HG02943 (cell line): ENCODE data around the gene ARHGAP4.
A peak's percentile ranks its signal among the peaks of the same experiment; 100 is the strongest.

Experiments used
- ATAC-seq: cut with Tn5 transposase; IDR thresholded peaks from one replicate; pipeline ENCODE4 v1.9.1; 2021; ENCODE audit warnings: mild to moderate bottlenecking, low read depth, moderate library complexity; ENCODE audit not compliant: unreplicated experiment

Gene ARHGAP4

DNA sequence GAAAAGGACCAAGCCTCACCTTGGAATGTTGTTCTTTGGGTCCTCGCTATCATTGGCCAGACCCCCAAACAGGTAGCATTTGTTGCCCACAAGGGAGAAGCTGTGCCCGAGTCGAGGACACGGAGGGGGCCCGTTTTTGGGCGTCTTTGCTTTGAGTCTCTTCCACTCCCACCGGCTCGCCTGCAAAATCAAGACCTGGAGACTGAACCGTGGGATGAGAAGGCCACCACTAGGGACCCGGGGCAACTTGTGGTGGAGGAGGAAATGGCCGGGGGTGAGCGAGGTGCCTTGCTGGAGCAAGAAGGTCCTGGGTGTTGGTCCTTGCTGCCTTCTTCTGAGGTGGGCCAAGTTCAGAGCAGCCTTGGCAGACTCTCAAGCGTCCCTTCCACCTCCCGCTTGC lies 38.0 kb upstream of the ARHGAP4 start:
- no peak for ATAC-seq

GRCh38 chrX:153963546-153963945 lies 37.5 kb upstream of the ARHGAP4 start:
- no peak for ATAC-seq

- no peak for ATAC-seq
Measured at GRCh38 chrX:153961292-153961691, 35.2 kb upstream of the ARHGAP4 start.

DNA sequence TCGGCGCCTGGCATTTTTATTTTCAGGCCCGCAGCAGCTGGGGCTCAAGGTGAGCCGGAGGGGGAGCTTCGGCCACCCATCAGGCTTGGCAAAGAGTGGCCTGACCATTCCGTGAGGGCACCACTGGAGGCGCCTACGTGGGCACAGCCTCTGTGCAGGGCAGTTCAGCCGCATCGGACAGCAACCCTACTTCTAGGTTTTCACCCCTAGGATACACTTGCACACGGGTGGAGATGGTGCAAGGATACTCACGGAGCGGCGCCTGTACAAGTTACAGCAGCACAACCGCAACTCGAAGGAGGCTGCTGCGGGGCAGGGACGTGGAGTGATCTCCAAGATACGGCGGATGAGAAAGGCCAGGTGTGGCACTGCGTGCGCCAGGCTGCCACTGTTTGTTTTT lies 34.7 kb upstream of the ARHGAP4 start:
- ATAC-seq = no peak

DNA sequence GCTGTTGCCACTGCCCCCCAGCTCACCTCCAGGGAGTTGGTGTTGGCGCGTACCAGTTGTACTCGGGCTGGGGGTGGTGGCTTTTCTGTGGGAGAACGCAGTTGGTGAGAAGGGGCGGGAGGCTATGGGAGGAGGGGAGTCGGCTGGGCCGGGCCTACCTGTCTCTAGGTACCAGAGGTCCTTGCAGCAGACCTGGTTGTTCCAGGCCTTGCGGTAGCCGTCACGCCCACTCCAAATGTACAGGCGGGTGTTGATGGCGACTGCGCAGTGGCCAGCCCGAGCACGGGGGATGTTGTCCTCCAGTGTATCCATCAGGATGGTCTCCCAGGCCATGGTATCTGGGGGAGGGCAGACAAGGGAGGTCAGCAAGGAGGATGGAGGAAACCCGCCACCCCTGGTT lies 34.0 kb upstream of the ARHGAP4 start:
- no peak for ATAC-seq

DNA sequence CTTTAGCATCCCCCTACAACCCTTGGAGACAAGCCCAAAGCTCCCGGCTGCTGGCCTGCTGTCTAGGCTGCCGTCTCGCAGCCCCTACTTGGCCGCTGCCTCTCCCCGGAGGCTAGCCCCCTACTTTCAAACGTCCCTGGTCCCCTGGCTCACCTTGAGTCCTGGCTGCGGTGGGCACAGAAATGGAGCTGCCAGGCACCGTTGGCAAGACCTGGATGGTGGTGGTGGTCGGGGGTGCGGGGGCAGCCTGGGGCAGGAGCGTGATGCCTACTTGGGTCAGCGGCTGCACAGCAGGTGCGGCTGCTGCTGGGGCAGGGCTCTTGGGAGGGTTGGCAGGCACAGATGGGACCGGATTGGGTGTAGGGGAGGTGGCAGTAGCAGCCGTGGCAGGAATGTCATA lies 33.6 kb upstream of the ARHGAP4 start:
- no peak for ATAC-seq

GRCh38 chrX:153958605-153959004 lies 32.5 kb upstream of the ARHGAP4 start:
- ATAC-seq = no peak

- no peak for ATAC-seq
Measured at GRCh38 chrX:153957224-153957623, 31.2 kb upstream of the ARHGAP4 start.

GRCh38 chrX:153956044-153956907 lies 30.2 kb upstream of the ARHGAP4 start:
- ATAC-seq = no peak

GRCh38 chrX:153955228-153955732 lies 29.2 kb upstream of the ARHGAP4 start:
- ATAC-seq = no peak

DNA sequence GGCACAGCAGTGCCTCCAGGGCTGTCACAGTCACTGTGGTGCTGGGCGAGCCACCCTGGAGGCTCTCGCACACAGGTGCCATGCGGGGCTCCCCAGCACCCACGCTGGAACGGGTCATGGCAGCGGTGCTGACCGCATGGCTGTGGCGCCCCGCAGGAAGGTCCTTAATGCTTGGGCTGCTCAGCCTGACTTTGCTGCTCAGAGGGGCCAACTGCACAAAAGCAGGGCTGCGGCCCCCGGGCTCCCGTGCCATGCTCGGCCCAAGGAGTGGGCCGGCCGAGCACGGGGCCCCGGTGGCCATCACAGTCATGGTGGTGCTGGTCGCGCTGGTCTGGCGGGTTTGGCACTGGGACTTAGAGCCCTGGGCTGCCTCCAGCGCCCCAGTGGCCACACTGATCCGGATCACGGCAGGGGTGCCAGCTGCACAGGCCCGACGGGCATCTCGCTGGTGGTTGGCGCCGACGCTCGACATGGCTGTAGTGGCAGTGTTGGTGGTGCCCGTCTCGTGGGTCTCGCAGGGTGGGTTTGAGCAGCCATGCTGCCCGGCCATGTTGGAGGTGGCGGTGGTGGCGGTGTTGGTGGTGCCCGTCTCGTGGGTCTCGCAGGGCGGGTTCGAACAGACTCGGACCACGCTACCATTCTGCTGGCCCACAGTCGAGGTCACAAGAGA lies 28.6 kb upstream of the ARHGAP4 start:
- ATAC-seq = no peak

- no peak for ATAC-seq
Measured at GRCh38 chrX:153953892-153954557, 28.0 kb upstream of the ARHGAP4 start.

GRCh38 chrX:153953342-153953830 lies 27.3 kb upstream of the ARHGAP4 start:
- ATAC-seq = peak; percentile 59

GRCh38 chrX:153952373-153953026 lies 26.4 kb upstream of the ARHGAP4 start:
- ATAC-seq = no peak

DNA sequence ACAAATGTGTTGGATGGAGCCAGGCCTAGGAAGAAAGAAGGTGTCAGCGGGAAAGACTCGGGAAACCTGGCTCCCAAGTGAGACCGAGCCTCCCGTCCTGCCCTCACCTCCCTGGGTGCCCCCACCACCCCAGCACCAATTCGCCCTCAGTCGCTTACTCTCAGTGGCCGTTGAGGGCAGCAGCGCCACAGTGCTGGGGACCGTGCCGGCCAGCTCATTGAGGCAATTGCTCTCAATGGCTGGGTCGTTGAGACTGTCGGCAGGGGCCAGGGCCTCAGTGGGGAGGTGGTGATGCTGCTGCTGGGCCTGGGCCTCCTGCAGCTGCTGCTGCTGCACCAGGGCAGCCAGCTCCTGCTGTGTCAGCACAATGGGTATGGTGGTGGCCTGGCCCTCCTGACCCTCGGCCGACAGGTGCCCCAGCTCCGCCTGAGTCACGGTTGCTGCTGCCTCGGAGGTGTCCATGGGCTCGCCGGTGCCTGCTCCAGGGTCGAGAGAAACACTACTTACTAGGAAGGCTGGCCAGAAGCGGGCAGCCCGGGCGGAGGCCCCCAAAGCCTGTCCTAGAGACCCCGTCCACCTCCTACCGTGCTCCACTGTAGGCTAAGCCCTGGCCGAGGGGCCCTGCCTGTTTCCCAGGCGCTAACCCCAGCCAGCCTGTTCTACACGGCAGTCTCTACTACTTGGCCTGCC lies 25.8 kb upstream of the ARHGAP4 start:
- ATAC-seq = no peak

DNA sequence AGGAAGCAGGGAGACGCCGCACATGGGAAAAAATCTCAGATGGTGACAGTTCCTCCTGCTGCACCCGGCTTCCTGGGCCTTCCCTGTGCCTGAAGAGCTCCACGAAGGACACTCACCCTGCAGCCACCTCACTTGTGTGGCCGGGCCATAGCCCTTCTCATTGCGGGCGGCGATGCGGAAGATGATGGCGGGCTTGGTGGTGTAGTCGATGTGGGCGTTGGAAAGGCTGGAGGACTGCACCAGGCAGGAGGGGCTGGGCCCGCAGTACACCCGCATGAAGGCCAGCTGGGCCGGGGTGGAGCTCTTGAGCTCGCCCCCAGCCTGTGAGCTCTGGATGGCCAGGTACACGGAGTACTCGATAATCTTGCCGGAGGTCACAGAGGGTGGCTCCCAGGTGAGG lies 24.1 kb upstream of the ARHGAP4 start:
- ATAC-seq = no peak

DNA sequence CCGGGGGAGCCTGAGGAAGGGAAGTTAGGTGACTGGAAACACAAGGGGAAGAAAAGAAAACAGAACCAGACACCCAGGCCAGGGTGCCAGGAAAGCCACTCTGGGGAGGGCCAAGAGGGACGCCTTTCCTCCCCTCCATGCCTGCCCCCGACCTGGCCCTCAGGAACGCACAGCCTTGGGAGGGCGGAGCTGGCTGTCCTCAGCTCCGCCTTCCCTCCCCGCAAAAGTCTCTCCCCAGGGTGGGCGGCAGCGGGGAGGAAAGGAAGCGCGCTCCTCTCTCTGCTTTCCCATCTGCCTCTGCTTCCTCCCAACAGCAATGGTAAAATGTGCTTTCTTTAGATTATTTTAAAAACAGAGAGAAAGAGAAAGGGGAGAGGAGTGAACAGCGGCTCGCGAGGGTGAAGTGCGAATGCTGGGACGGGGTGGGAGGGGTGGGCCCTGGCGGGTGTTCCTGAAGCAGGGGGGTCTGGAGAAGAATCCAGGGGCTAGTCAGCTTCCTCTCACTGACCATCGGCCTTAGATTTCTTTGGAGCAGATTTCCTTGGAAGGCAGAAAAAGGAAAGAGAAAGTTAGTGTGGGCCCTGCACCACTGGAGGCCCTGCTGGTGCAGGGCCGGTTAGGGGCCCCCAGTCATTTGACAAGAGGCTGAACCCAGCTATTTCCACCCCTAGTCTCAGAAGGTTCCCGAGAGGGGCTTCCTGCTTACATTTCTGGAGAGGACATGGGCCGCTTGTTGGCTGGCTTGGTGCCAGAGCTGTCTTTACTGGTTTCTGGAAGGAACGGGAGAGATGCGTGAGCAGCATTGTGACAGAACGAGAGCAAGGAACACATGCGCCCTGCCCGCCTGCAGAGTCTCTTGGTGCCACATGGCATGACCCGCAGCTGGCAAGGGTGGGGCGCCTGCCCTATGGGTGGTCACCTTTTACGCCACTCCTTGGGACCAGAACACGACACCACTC lies 23.1 kb upstream of the ARHGAP4 start:
- no peak for ATAC-seq

GRCh38 chrX:153948002-153948466 lies 22.0 kb upstream of the ARHGAP4 start:
- ATAC-seq = no peak
